Erythroblast (primary cell): ENCODE measurements around the gene FMN1.

Experiments used
- GATA1 ChIP-seq: IDR thresholded peaks from 2 replicates; pipeline ENCODE4 v1.6.1; 2011; ENCODE audit warnings: low read depth, mild to moderate bottlenecking, control low read depth, low read length, moderate library complexity
- POLR2A ChIP-seq: IDR thresholded peaks from 2 replicates; pipeline ENCODE4 v1.6.1; 2011; ENCODE audit warnings: mild to moderate bottlenecking, low read length

GRCh38 chr15:32822739-32823138, 371.8 kb downstream of the FMN1 start:
- TF ChIP-seq POLR2A (no peak), GATA1 (no peak)
